AG08396 (cell line): ENCODE data around the gene TK2.

ENCODE experiments used
- DNase-seq: peaks from one replicate; pipeline ENCODE4 v3.0.0; 2012; ENCODE audit warnings: low spot score, mixed read lengths

The TK2 gene

GRCh38 chr16:66544016-66544757 lies 5.7 kb downstream of the TK2 start:
- DNase-seq = no peak

- no peak for DNase-seq
Measured at GRCh38 chr16:66543541-66543940, 6.4 kb downstream of the TK2 start.

- DNase-seq = no peak
Measured at GRCh38 chr16:66542396-66542795, 7.5 kb downstream of the TK2 start.

GRCh38 chr16:66541388-66542355 lies 8.2 kb downstream of the TK2 start:
- no peak for DNase-seq

- DNase-seq = no peak
Measured at GRCh38 chr16:66539623-66540469, 10.1 kb downstream of the TK2 start.

- no peak for DNase-seq
Measured at GRCh38 chr16:66538910-66539309, 11.0 kb downstream of the TK2 start.

- DNase-seq = no peak
Measured at GRCh38 chr16:66537236-66537635, 12.7 kb downstream of the TK2 start.

- no peak for DNase-seq
Measured at GRCh38 chr16:66536525-66536924, 13.4 kb downstream of the TK2 start.

- no peak for DNase-seq
Measured at GRCh38 chr16:66534376-66534799, 15.5 kb downstream of the TK2 start.

- no peak for DNase-seq
Measured at GRCh38 chr16:66529475-66529874, 20.4 kb downstream of the TK2 start.

- DNase-seq = no peak
Measured at GRCh38 chr16:66528294-66528693, 21.6 kb downstream of the TK2 start.

GRCh38 chr16:66525396-66526180 lies 24.3 kb downstream of the TK2 start:
- DNase-seq = no peak

GRCh38 chr16:66524601-66525164 lies 25.2 kb downstream of the TK2 start:
- no peak for DNase-seq

GRCh38 chr16:66523861-66524354 lies 26.0 kb downstream of the TK2 start:
- DNase-seq = no peak

- DNase-seq = no peak
Measured at GRCh38 chr16:66522816-66523590, 26.9 kb downstream of the TK2 start.

GRCh38 chr16:66521951-66522771 lies 27.8 kb downstream of the TK2 start:
- peak; percentile 46 for DNase-seq

GRCh38 chr16:66521252-66521713 lies 28.6 kb downstream of the TK2 start:
- DNase-seq = no peak

GRCh38 chr16:66520406-66521170 lies 29.3 kb downstream of the TK2 start:
- no peak for DNase-seq
